H1 (cell line): ENCODE measurements around the gene DNAJA3.

Experiments
- ATF2 ChIP-seq: IDR thresholded peaks from 2 replicates; pipeline ENCODE4 v1.6.1; 2012; ENCODE audit warnings: low read length, inconsistent platforms
- BRCA1 ChIP-seq: IDR thresholded peaks from 2 replicates; pipeline ENCODE4 v1.6.1; 2012; ENCODE audit warnings: low read depth, low read length, improper control_type of control experiment
- CTCF ChIP-seq, 3 experiments: IDR thresholded peaks; 1 replicate in 2 of 3; 2 replicates in 1 of 3; pipeline versions ENCODE4 v1.5.1 to v1.6.1; 2011; ENCODE audit warnings: low read length in 3 of 3, mild to moderate bottlenecking in 3 of 3, inconsistent platforms in 2 of 3, low read depth in 1 of 3, moderate library complexity in 1 of 3; ENCODE audit not compliant: insufficient read depth in 1 of 3; ENCODE audit errors: control extremely low read depth in 1 of 3
- EGR1 ChIP-seq: IDR thresholded peaks from 2 replicates; pipeline ENCODE4 v1.6.1; 2011; ENCODE audit warnings: low read depth, low read length, borderline replicate concordance
- EZH2 ChIP-seq: fragments of 200-600 bp; sonication (generic); IDR thresholded peaks from 2 replicates; pipeline ENCODE4 v1.7.1; 2012; ENCODE audit warnings: low read depth, mild to moderate bottlenecking, moderate library complexity, low read length, inconsistent platforms; ENCODE audit not compliant: severe bottlenecking
- FOSL1 ChIP-seq: IDR thresholded peaks from 2 replicates; pipeline ENCODE4 v1.6.1; 2011; ENCODE audit warnings: mild to moderate bottlenecking, low read depth, low read length, moderate library complexity; ENCODE audit not compliant: insufficient read depth
- HDAC6 ChIP-seq: IDR thresholded peaks from one replicate; pipeline ENCODE4 v1.7.1; 2012; ENCODE audit warnings: low read depth, mild to moderate bottlenecking, inconsistent platforms, low read length, moderate library complexity
- JUND ChIP-seq: IDR thresholded peaks from 2 replicates; pipeline ENCODE4 v1.6.1; 2011; ENCODE audit warnings: mild to moderate bottlenecking, improper control_type of control experiment, low read length
- KDM1A ChIP-seq: fragments of 200-600, 300-600 bp; sonication (generic); IDR thresholded peaks from 2 replicates; pipeline ENCODE4 v1.7.1; 2016; ENCODE audit warnings: mild to moderate bottlenecking, low read length, borderline replicate concordance
- POLR2A ChIP-seq, 2 experiments: IDR thresholded peaks; 1 replicate in 1 of 2; 2 replicates in 1 of 2; pipeline ENCODE4 v1.6.1; 2011; ENCODE audit warnings: low read depth in 2 of 2, low read length in 2 of 2, mild to moderate bottlenecking in 2 of 2; ENCODE audit errors: control extremely low read depth in 1 of 2
- POLR2AphosphoS5 ChIP-seq: IDR thresholded peaks from 2 replicates; pipeline ENCODE4 v1.6.1; 2011; ENCODE audit warnings: low read depth, low read length
- SRF ChIP-seq: IDR thresholded peaks from 2 replicates; pipeline ENCODE4 v1.6.1; 2011; ENCODE audit warnings: mild to moderate bottlenecking, low read depth, low read length, moderate library complexity
- TAF1 ChIP-seq: IDR thresholded peaks from 2 replicates; pipeline ENCODE4 v1.6.1; 2011; ENCODE audit warnings: mild to moderate bottlenecking, low read depth, low read length
- TAF7 ChIP-seq: optimal IDR thresholded peaks from 2 replicates; pipeline ENCODE3; 2011; ENCODE audit warnings: low read depth, mild to moderate bottlenecking, inconsistent platforms, low read length, moderate library complexity, borderline replicate concordance

GRCh38 chr16:4435337-4436067, 9.8 kb downstream of the DNAJA3 start:
- no peak for TF ChIP-seq KDM1A
- no peak for TF ChIP-seq TAF1
- TF ChIP-seq SRF = no peak
- no peak for TF ChIP-seq ATF2
- no peak for TF ChIP-seq POLR2A (IDR thresholded peaks at IDR 0.05; ENCODE audit: control extremely low read depth in 1 of 2, low read depth in 2 of 2, low read length in 2 of 2)
- no peak for TF ChIP-seq EZH2
- TF ChIP-seq CTCF (IDR thresholded peaks at IDR 0.05; ENCODE audit: control extremely low read depth in 1 of 3, insufficient read depth in 1 of 3, low read depth in 1 of 3, low read length in 3 of 3) = no peak
- no peak for TF ChIP-seq JUND
- TF ChIP-seq HDAC6 = no peak
- TF ChIP-seq POLR2AphosphoS5 = no peak
- TF ChIP-seq TAF7 = no peak
- no peak for TF ChIP-seq FOSL1
- TF ChIP-seq EGR1 = no peak
- TF ChIP-seq BRCA1 = no peak
